ENCODE measurements around the gene PLPP7.
A peak's percentile ranks its signal among the peaks of the same experiment; 100 is the strongest.
"Not testable (repeated sequence)": the region's sequence is repeated elsewhere in the genome, so short reads cannot be mapped to it uniquely, and the experiment has no call there.

PLPP7 gene

GRCh38 chr9:131270171-131271015 lies 19.1 kb upstream of the PLPP7 start:
- DNase-seq = no peak

GRCh38 chr9:131271016-131271273 lies 18.6 kb upstream of the PLPP7 start:
- not testable (repeated sequence) for DNase-seq

GRCh38 chr9:131271506-131271931 lies 18.0 kb upstream of the PLPP7 start:
- no peak for DNase-seq

GRCh38 chr9:131272212-131272611 lies 17.3 kb upstream of the PLPP7 start:
- DNase-seq = no peak

- DNase-seq = no peak
These were observed 16.2 kb upstream of the PLPP7 start for GRCh38 chr9:131273146-131273855.

GRCh38 chr9:131273856-131274673 lies 15.5 kb upstream of the PLPP7 start:
- no peak for DNase-seq

GRCh38 chr9:131274674-131275331 lies 14.7 kb upstream of the PLPP7 start:
- no peak for DNase-seq

- no peak for DNase-seq
These were observed 14.0 kb upstream of the PLPP7 start for GRCh38 chr9:131275332-131276093.

GRCh38 chr9:131276094-131276888 lies 13.2 kb upstream of the PLPP7 start, which contains the start of gene FAM78A:
TSS of gene FAM78A (minus strand) at chr9:131276510. CDS start at chr9:131276179, 331 bp downstream.
- no peak for DNase-seq

GRCh38 chr9:131276891-131277286 lies 12.6 kb upstream of the PLPP7 start:
- DNase-seq = no peak

GRCh38 chr9:131277287-131277909 lies 12.1 kb upstream of the PLPP7 start:
- no peak for DNase-seq

GRCh38 chr9:131277910-131278701 lies 11.4 kb upstream of the PLPP7 start:
- DNase-seq = peak; percentile 96

GRCh38 chr9:131278702-131279111 lies 10.8 kb upstream of the PLPP7 start:
- no peak for DNase-seq

GRCh38 chr9:131279196-131279862 lies 10.2 kb upstream of the PLPP7 start:
- DNase-seq = no peak

- DNase-seq = no peak
These were observed 9.5 kb upstream of the PLPP7 start for GRCh38 chr9:131279863-131280570.

GRCh38 chr9:131280660-131281059 lies 8.9 kb upstream of the PLPP7 start:
- no peak for DNase-seq

- no peak for DNase-seq
These were observed 8.2 kb upstream of the PLPP7 start for GRCh38 chr9:131281119-131281965.

- no peak for DNase-seq
These were observed 7.3 kb upstream of the PLPP7 start for GRCh38 chr9:131282175-131282574.
